HG03159 (cell line): Measurements from ENCODE around the gene APLN.

Experiments used
- ATAC-seq: cut with Tn5 transposase; IDR thresholded peaks from one replicate; pipeline ENCODE4 v1.9.1; 2021; ENCODE audit warnings: mild to moderate bottlenecking, moderate library complexity; ENCODE audit not compliant: unreplicated experiment

APLN gene, protein sequence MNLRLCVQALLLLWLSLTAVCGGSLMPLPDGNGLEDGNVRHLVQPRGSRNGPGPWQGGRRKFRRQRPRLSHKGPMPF

DNA sequence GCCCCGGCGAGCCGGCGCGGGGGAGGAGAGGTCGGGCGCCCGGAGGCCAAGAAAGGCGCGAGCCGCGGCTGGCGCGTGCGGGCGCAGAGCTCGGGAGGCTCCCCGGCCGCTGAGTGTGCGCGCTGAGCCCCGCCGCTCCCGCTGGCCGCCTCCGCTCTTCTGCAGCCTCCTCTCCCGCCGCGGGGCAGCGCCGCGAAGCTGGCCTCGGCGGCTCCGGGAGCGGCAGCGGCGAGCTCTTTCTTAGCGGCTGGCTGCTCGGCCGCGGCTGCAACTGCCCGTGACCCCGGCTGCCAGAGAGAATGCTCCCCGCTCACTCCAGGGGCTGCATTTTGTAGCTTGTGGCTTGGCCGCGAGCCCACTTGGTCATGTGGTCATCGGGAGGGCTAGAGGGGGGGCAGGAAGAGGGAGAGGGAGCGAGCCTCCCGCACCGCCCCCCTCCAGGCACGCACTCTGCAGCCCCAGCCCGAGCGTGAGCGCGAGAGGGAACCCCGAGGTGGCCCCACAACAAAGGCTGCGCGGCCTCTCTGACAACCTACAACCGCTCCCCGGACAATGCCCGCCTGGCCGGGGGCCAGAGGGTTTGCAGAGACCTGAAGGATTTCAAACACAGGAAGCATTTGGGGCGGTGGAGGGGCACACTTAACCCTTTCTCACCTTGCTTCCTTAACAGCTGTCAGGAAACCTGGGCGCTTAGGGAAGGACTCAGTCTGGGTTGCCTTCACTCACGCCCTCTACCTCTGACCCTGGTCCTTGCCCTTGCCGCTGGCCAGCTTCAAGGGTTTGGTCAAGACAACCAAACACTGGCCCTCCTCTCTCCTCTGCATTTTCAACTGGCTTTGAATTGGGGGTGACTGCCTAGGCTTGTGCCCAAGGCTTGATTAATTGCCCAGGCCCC lies at the start of gene APLN:
Gene APLN (minus strand): TSS at position 305 of the 895 bp plus-strand sequence. CDS start 326 bp downstream, outside the sequence.
- ATAC-seq, result no peak

DNA sequence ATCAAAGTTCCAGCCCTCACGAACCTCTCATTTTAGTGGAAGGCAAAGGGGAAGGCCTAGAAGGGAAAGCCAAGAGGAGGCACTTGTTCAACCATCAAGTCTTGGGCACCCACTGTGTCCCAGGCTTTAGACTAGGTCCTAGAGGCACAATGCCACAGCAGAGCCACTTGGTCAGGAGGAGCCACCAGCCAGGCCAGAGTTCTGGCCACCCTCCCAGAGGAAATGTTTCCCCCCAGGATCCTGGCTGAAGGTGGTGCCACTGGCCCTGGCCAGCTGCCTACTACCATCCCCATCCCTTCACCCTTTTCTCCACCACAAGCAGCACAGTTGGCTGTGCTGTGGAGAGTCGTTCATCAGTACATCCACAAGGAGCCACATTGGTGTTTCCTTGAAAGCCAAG lies 49.7 kb upstream of the APLN start:
- ATAC-seq, result no peak

DNA sequence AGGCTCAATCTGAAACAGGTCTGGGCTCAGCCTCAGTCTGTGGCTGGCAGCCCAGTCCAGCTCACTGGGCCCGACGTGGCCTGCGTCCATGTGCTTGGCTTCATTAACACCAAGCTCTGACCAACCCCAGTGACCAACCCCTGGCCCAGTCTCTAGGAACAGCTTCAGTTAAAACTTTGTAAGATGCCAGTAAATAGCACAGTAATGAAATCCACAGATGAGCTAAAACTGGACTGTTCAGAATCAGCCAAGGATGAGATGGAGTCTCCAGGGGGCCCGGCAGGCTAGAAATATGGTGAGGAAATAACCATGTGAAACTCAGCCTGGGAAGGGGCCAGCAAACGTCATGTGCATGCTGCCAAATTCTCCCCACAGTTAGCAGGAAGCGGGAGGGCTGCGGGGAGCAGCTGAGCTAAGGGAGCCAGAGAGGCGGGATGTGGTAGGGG lies 46.9 kb upstream of the APLN start:
- no peak for ATAC-seq

GRCh38 chrX:129700536-129700935 lies 45.8 kb upstream of the APLN start:
- ATAC-seq, result no peak

- no peak for ATAC-seq
Measured at GRCh38 chrX:129698150-129698549, 43.4 kb upstream of the APLN start.

DNA sequence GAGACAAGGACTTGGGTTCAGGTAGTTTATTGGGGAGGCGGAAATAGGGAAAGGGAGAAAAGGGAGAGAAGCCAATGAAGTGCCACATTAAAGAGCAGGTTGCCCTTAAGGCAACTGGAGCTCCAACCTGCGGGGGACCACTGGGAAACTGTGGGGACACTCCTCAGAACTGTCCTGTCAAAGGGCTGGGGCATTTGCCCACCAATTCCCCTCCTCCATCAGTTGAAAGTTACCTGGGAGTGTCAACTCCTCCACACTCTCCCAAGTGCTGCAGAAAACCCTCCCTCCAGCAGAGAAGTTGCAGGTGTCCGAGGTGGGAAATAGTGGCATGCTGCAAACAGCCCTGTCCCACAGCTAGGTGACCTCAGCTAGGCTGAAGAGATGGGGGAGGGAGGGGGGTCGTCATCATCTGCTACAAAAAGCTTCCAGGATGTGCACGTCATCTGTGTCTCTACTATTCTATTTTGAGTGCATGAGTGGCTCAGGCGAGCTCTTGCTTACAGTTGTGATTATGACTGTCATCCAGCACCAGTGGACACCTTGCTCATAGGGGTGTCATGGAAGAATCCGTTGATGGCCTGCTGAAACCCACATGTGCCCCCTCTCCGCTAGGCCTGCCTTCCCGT lies 42.6 kb upstream of the APLN start:
- no peak for ATAC-seq

- no peak for ATAC-seq
Measured at GRCh38 chrX:129696463-129697155, 41.9 kb upstream of the APLN start.

DNA sequence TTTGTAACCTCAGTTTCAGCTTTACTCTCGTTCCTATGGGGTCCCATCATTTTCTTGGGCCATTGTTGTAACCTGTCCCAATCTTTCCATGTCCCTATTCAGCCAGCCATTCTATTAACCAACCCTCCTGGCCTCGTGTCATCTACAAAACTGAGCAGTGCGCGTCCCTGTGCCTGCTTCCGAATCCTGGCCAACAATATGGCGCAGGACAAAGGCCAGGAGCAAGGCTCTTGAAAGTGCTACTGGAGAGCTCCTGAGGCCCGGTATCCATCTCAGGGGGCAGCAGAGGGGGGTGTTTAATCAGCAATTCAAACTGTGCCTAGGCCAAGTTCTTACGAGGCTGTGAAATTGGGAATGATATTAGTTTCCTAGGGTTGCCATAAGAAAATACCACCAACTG lies 41.2 kb upstream of the APLN start:
- ATAC-seq, result no peak

DNA sequence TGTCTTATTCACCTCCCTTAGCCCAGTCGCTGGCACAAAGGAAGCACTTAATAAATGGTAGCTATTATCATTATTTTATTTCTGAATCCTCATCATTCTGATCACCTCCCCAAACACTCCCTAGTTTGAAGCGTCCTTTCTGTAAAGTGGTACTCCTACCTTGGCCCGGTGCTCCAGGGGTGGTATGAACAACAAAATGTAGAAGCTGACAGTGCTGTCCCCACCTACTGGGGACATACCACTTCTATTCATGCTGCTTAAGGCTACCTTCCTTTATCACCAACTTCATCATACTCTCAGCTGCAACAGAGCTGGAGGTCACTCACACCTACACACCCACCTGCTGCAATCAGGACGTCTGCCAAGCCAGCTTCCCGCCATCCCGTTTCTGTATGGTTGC lies 40.8 kb upstream of the APLN start:
- ATAC-seq, result no peak

- no peak for ATAC-seq
Measured at GRCh38 chrX:129694805-129695204, 40.0 kb upstream of the APLN start.

- no peak for ATAC-seq
Measured at GRCh38 chrX:129693354-129693753, 38.6 kb upstream of the APLN start.

GRCh38 chrX:129690435-129690834 lies 35.7 kb upstream of the APLN start:
- ATAC-seq, result no peak

GRCh38 chrX:129689796-129690195 lies 35.0 kb upstream of the APLN start:
- ATAC-seq, result no peak

GRCh38 chrX:129688097-129688496 lies 33.3 kb upstream of the APLN start:
- ATAC-seq, result no peak

- ATAC-seq, result no peak
Measured at GRCh38 chrX:129686422-129686948, 31.7 kb upstream of the APLN start.

GRCh38 chrX:129682979-129683378 lies 28.2 kb upstream of the APLN start:
- ATAC-seq, result no peak

DNA sequence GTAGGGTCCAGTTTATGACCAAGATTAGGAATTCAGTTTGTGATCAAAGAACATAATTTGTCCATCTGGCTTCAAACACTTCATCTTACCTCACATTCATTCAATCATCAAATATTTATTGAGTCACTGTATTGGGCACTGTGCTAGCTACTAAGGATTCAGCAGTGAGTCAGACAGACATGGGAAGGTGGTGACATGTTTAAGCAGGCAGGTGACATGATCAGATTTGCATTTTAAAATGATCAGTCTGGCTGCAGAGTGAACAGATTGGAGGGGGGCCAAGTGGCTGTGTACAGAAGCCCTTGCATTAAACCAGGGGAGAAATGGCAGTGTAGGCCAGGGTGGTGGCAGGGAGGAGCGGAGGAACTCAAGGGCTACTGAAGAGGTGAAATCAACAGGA lies 25.1 kb upstream of the APLN start:
- ATAC-seq, result no peak

GRCh38 chrX:129678614-129679195 lies 23.9 kb upstream of the APLN start:
- no peak for ATAC-seq

DNA sequence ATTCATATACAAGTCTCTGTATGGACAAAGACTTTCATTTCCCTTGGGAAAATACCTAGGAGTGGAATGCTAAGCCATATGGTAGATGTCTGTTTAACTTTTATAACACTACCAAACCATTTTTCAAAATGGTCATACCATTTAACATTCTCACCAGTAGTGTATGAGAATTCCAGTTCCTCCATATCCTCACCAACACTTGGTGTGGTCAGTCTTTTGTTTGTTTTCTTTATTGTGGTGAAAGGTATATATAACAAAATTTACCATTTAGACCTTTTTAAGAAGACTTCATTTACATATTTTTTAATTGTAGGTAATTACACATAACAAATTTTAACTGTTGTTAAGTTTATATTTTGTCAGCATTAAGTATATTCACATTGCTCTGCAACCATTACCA lies 12.7 kb upstream of the APLN start:
- ATAC-seq, result no peak

- no peak for ATAC-seq
Measured at GRCh38 chrX:129665916-129666644, 11.3 kb upstream of the APLN start.
